GM18909 (cell line): ENCODE results near the gene FNIP2.

Experiments
- ATAC-seq: cut with Tn5 transposase; IDR thresholded peaks from one replicate; pipeline ENCODE4 v1.9.1; 2021; ENCODE audit warnings: mild to moderate bottlenecking; ENCODE audit not compliant: unreplicated experiment, poor library complexity

FNIP2 gene

GRCh38 chr4:158760866-158761265 lies 8.0 kb upstream of the FNIP2 start:
- ATAC-seq: no peak

- no peak for ATAC-seq
Observed at GRCh38 chr4:158762553-158762952, 6.3 kb upstream of the FNIP2 start.

DNA sequence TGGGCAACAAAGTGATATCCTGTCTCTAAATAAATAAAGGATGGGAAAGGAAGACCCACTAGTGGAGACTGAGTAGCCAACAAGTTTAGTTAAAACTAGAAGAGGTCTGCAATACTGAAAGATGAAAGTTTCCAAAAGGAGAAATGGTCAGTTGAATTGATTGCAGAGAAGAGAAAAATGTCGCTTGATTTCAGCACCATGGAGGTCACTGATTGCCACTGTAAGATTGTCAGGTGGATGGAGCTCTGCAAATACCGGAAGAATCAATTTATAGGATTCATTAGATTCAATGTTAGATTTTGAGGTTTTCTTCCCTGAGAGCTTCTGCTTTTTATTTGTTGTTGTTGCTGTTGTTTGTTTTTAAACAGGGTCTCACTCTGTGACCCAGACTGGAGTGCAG lies 5.4 kb upstream of the FNIP2 start:
- ATAC-seq: no peak

DNA sequence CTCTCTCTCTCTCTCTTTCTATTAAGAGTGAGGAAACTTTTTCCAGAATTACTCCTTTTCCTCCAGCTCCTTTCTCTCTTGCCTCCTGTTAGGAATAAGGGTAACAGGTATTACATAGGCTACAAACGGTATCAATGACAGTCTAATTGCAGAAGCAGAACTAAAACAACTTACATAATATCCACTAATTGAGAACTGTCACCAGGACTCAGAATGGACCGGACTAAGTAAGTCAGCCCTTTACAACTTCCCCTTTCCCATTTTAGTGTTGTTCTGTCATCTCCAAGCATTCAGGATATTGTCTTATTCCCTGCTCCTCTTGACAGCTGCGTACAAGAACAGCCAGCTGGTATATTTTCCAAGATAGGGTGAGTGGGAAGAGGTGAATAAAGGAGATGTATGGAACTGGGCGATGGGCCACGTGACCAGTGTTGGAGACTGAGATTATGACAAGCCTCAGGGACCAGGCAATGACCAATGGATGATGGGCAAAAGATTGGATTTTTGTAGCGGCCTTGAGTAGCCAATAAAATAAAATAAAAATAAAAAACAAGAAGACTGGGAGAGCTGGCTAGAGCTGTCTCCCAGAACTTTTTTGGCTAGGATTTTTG lies 2.3 kb upstream of the FNIP2 start:
- no peak for ATAC-seq

DNA sequence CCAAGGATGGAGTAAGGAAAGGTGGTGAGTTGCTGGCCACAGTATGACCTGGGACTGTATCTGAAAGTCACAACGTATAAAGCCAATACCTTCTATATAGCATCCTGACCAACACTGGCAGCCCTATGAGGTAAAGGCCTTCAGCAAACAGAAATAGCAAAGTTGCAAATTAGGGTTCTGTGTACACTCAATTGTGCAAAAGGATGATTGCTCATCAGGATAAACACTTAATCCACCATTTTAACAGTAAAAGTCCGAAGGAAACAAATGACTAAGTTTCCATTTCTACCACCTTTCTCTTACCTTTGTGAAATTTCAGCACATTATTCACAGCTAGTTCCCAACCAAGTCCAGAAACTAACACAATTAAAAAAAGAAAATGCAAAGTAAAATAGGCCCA lies 1.4 kb upstream of the FNIP2 start:
- no peak for ATAC-seq

GRCh38 chr4:158769175-158769921 lies 522 bp downstream of the FNIP2 start:
- peak; percentile 40 for ATAC-seq

GRCh38 chr4:158770671-158771070 lies 1.8 kb downstream of the FNIP2 start:
- no peak for ATAC-seq

DNA sequence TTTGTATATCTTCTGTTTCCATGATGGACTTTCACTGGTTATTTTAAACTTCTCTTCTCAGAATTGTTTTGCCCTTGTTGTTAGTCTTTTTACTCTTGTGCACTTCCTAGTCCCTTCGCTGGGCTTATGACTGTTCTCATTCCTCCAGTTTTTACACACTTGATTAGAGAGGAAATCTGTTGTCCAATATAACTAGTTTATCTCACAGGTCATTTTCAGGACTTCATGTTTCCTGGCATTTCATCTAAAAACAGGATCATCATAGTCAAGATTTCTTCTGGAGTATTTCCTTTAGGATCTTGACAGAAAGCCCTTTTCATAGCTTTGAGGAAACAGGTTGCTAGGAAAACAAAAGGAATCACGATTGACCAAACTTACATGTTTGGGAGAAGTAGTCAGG lies 3.0 kb downstream of the FNIP2 start:
- no peak for ATAC-seq

- no peak for ATAC-seq
Observed at GRCh38 chr4:158775091-158775651, 6.3 kb downstream of the FNIP2 start.

DNA sequence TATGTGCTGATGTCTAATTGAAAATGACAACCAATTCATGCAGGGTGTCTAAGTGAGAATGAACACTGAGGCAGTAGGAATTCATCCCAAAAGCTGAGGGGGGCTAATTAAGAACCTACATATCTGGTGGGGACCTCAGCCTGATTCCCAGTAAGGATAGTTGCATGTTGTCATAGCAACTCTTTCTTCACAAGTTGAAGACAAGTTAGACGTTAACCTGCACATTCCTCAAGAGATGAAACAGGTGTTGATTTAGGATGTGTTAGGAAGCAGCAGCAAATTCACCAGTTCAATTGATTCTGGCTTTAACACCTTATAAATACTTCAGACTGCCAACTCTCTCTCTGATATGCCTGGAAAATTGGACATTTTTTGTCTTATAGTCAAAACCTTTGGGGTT lies 7.3 kb downstream of the FNIP2 start:
- no peak for ATAC-seq

GRCh38 chr4:158777423-158778155 lies 8.8 kb downstream of the FNIP2 start:
- no peak for ATAC-seq

DNA sequence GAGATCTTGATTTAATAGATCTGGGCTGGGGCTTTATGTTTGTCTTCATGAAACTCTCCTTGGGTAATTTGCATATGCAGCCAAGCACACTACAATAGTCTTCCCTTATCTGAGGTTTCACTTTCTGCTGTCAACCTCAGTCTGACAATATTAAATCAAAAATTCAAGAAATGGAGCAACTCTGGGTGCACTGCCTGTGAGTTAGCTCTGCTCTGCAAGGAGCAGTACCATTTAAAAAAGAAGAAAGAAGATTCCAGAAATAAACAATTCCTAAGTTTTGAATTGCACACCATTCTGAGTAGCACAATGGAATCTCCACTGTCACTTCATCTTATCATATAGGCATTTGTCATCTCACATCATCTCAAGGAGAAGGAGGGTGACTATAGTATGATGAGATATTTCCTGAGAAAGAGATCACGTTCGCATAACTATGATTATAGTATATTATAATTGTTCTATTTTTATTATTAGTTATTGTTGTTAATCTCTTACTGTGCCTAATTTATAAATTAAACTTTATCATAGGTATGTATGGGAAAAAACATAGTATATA lies 9.4 kb downstream of the FNIP2 start:
- ATAC-seq: peak; percentile 99

GRCh38 chr4:158778712-158779111 lies 9.9 kb downstream of the FNIP2 start:
- ATAC-seq: no peak

DNA sequence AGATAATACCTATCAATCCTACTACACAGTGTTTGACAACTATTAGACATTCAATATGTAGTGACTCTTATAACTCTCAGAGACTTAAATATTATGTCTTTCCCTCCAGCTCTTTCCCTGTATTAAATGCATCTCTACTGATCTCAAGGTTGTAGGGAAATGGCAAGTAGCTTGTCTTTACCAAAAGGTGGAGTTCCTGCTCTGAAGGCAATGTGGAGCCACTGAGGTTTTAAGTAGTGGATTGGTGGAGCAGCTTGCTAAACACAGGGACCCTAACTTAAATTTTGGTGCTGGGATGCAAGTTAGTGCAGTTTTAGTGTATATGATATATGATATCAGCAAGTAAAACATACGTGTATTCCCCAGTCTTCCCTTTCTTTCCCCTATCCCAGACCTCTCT lies 13.1 kb downstream of the FNIP2 start:
- no peak for ATAC-seq

GRCh38 chr4:158782551-158783360 lies 13.9 kb downstream of the FNIP2 start:
- ATAC-seq: peak; percentile 53

- ATAC-seq: no peak
Observed at GRCh38 chr4:158783785-158784184, 15.0 kb downstream of the FNIP2 start.

DNA sequence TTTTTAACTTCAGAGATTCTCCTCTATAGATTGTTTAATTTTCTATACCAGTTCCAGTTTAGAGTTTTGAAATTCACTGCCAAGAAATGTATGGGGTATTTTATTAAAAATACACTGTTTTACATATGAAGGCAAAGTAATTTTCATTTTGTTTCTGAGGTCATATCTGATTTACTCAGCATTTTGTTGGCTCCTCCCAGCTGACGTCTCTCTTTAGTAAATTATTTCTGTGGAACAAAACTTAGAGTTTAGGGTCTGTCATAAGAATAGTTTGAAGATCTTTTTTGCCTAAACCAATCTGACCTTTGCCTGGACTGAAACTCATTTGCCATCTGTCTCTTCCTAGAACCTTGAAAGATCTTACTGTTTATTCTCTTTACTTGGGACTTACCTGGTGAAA lies 16.9 kb downstream of the FNIP2 start:
- ATAC-seq: no peak

- ATAC-seq: no peak
Observed at GRCh38 chr4:158786121-158786601, 17.3 kb downstream of the FNIP2 start.

- ATAC-seq: no peak
Observed at GRCh38 chr4:158786955-158787354, 18.1 kb downstream of the FNIP2 start.
